ES-I3 (cell line): ENCODE results near the gene ZNF358.

Source experiments
- H3K36me3 ChIP-seq: 2 replicates; pipeline ENCODE4 v1.6.1; 2013; ENCODE audit warnings: mild to moderate bottlenecking, low read length, control low read depth, moderate library complexity; ENCODE audit not compliant: insufficient read depth
- H3K4me1 ChIP-seq: 2 replicates; pipeline ENCODE4 v1.6.1; 2013; ENCODE audit warnings: mild to moderate bottlenecking, control low read depth, low read length; ENCODE audit not compliant: insufficient read depth
- H3K9ac ChIP-seq: 2 replicates; pipeline ENCODE4 v1.6.1; 2013; ENCODE audit warnings: low read depth, mild to moderate bottlenecking, low read length, moderate library complexity
- H3K9me3 ChIP-seq: 2 replicates; pipeline ENCODE4 v1.6.1; 2013; ENCODE audit warnings: mild to moderate bottlenecking, low read length, moderate library complexity; ENCODE audit not compliant: control insufficient read depth, insufficient read depth

The ZNF358 gene

GRCh38 chr19:7515645-7516151, at the start of gene ZNF358:
ZNF358 (plus strand) TSS chr19:7516103; CDS start chr19:7519243, 3,140 bp downstream.
- H3K9ac ChIP-seq: peak within 1 kb of the TSS; percentile 76
- no peaks in the 10 kb centered on the region for H3K36me3 ChIP-seq
- H3K9me3 ChIP-seq: no peaks in the 10 kb centered on the region
- H3K4me1 ChIP-seq: peaks cover 11% of the 10 kb centered on the region

- H3K36me3 ChIP-seq: 0 out of 2 replicates have a peak, but pooled peaks cover 6% of the 10 kb centered on the region
- H3K4me1 ChIP-seq: no peaks in the 10 kb centered on the region
- H3K9me3 ChIP-seq: no peaks in the 10 kb centered on the region
- H3K9ac ChIP-seq: no peak overlapping the region
These were observed 48.6 kb upstream of the ZNF358 start for GRCh38 chr19:7467009-7467989.

DNA sequence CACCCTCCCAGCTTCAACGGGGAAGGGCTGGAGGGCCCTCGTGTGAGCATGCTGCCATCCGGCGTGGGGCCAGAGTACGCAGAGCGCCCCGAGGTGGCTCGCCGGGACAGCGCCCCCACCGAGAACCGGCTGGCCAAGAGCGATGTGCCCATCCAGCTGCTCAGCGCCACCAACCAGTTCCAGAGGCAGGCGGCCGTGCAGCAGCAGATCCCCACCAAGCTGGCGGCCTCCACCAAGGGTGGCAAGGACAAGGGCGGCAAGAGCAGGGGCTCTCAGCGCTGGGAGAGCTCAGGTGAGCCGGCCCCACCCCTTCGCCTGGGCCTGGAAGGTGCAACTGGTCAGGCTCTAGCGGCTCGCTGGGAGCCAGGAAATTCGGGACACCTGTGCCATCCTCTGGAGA, 47.1 kb upstream of the ZNF358 start:
- H3K4me1 ChIP-seq: no peaks in the 10 kb centered on the region
- 0 out of 2 replicates have a peak, but pooled peaks cover 6% of the 10 kb centered on the region for H3K36me3 ChIP-seq
- no peak overlapping the region for H3K9ac ChIP-seq
- H3K9me3 ChIP-seq: no peaks in the 10 kb centered on the region

DNA sequence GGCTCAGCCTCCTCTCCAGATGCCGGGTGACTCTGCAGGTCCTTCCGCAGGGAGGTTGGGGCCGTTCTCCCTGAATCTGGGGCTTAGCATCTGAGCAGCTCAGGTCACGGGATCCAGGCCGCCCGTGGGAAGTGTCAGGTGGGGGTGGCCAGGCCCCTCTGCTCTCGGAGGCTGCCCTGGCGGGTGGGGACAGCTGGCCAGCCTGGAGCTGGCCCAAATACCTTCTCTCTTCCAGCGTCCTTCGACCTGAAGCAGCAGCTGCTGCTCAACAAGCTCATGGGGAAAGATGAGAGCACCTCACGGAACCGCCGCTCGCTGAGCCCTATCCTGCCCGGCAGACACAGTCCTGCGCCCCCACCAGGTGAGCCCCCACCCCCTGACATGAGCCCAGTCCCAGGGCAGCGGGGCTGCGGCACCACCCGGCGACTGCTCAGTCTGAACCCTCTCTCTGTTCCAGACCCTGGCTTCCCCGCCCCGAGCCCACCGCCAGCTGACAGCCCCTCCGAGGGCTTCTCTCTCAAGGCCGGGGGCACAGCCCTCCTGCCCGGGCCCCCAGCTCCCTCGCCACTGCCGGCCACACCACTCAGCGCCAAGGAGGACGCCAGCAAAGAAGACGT, 46.1 kb upstream of the ZNF358 start:
- H3K36me3 ChIP-seq: 0 out of 2 replicates have a peak, but pooled peaks cover 4% of the 10 kb centered on the region

GRCh38 chr19:7470540-7471305, 45.2 kb upstream of the ZNF358 start:
- H3K9ac ChIP-seq: no peak overlapping the region
- H3K36me3 ChIP-seq: 0 out of 2 replicates have a peak, but pooled peaks cover 4% of the 10 kb centered on the region
- no peaks in the 10 kb centered on the region for H3K9me3 ChIP-seq
- H3K4me1 ChIP-seq: no peaks in the 10 kb centered on the region

More for the DNA sequence above, 46.1 kb upstream of the ZNF358 start:
- Histone ChIP-seq H3K9ac (no peak overlapping the region), H3K4me1 (no peaks in the 10 kb centered on the region), H3K9me3 (no peaks in the 10 kb centered on the region)

- H3K9me3 ChIP-seq: no peaks in the 10 kb centered on the region
- H3K4me1 ChIP-seq: no peaks in the 10 kb centered on the region
- H3K9ac ChIP-seq: no peak overlapping the region
- 0 out of 2 replicates have a peak, but pooled peaks cover 4% of the 10 kb centered on the region for H3K36me3 ChIP-seq
These were observed 43.9 kb upstream of the ZNF358 start for GRCh38 chr19:7471696-7472615.

GRCh38 chr19:7475665-7476064, 40.2 kb upstream of the ZNF358 start:
- no peaks in the 10 kb centered on the region for H3K36me3 ChIP-seq
- 0 out of 2 replicates have a peak, but pooled peaks cover 4% of the 10 kb centered on the region for H3K4me1 ChIP-seq

GRCh38 chr19:7476241-7476640, 39.7 kb upstream of the ZNF358 start:
- no peaks in the 10 kb centered on the region for H3K9me3 ChIP-seq
- no peaks in the 10 kb centered on the region for H3K36me3 ChIP-seq
- peaks cover 7% of the 10 kb centered on the region; the same call in 1 of the 2 replicates for H3K4me1 ChIP-seq
- H3K9ac ChIP-seq: no peak overlapping the region

More at GRCh38 chr19:7475665-7476064, 40.2 kb upstream of the ZNF358 start:
- Histone ChIP-seq H3K9me3 (no peaks in the 10 kb centered on the region), H3K9ac (no peak overlapping the region)

DNA sequence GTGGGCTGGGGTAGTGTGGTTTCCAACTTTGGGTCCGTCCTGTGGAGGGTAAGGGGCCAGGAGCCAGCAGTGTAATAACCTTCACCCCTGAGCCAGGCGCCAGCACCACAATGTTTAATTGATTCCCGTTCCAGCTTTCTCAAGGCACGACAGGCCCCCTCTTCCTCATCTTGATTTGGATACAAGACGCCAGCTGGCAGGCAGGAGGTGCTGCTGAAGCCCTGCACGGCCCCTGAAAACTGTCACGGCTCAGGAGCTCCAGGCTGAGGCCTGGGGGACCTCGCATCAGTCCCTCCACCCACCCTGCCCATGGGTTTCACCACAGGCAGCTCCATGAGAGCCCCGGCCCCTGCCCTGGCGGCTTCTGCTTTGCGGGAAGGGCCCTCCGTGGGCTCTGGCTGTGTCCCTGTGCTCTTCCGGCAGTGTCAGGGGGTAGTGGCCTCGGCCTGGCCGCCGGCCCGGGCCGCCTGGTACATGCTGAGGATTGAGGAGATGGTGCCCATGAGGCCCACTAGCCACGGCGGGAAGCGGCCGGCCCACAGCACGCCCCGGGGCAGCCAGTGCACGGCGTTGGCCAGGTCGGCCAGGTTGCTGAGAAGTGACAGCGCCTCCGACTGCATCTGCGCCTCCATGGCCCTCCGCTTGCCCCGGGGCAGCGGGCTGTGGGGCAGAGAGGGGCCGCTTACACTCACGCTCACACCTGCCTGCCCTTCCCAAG, 39.0 kb upstream of the ZNF358 start:
- Histone ChIP-seq H3K4me1 (peaks cover 7% of the 10 kb centered on the region; the same call in 1 of the 2 replicates), H3K9me3 (no peaks in the 10 kb centered on the region), H3K9ac (no peak overlapping the region), H3K36me3 (no peaks in the 10 kb centered on the region)

GRCh38 chr19:7477758-7478157, 38.1 kb upstream of the ZNF358 start:
- no peaks in the 10 kb centered on the region for H3K9me3 ChIP-seq
- H3K4me1 ChIP-seq: peaks cover 7% of the 10 kb centered on the region; the same call in 1 of the 2 replicates
- no peak overlapping the region for H3K9ac ChIP-seq
- H3K36me3 ChIP-seq: no peaks in the 10 kb centered on the region

DNA sequence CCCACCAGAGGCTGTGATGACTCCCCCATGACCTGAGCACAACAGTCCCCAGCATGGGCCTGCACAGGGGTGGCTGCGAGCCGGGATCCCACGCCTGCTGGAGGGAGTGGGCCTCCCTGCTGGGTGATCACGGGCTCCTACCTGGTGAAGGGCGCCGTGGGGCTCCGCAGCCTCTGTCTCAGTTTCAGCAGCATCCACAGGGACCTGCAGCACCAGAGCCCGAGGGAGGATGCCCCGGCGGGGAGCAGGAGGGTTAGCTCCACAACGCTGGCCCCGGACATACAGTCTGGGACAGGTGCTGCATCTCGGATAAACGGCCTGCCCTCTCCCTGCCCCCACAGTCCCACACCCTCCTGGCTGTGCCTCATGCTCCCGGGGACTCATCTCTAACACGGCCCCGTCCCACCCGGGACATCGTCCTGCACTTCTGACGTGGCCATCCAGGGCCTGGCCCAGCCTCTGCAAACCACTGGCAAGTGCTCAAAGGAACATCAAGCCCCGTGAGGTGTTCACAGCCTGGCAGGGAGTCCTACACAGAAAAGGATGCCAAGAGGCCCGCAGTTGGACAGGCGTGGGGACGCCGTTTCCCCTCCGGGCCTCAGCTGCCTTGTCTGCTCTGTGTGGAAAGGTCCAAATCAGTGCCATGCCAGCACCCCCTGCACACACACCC, 37.6 kb upstream of the ZNF358 start:
- H3K9ac ChIP-seq: no peak overlapping the region
- no peaks in the 10 kb centered on the region for H3K9me3 ChIP-seq
- H3K36me3 ChIP-seq: no peaks in the 10 kb centered on the region
- H3K4me1 ChIP-seq: peaks cover 7% of the 10 kb centered on the region; the same call in 1 of the 2 replicates

- Histone ChIP-seq H3K36me3 (no peaks in the 10 kb centered on the region), H3K9ac (no peak overlapping the region), H3K9me3 (no peaks in the 10 kb centered on the region), H3K4me1 (peaks cover 7% of the 10 kb centered on the region; the same call in 1 of the 2 replicates)
These were observed 37.1 kb upstream of the ZNF358 start for GRCh38 chr19:7478843-7479227.
